K562 (cell line): ENCODE data around the gene ORAI3. TPM values are rescaled to one million over a fixed set of nuclear protein-coding genes. Genes with fewer than 3 reads are reported as not detected.

Experiments used
- ATF7 ChIP-seq: fragments of 450-650 bp; IDR thresholded peaks from 2 replicates; pipeline ENCODE4 v1.7.1; 2014; ENCODE audit warnings: mild to moderate bottlenecking, moderate library complexity
- CEBPB ChIP-seq: fragments of 450-650 bp; IDR thresholded peaks from 2 replicates; pipeline ENCODE4 v1.6.1; 2016; ENCODE audit warnings: missing genetic modification characterization, missing compliant biosample characterization
- COPS2 ChIP-seq: fragments of 450-650 bp; conservative IDR thresholded peaks from 2 replicates; pipeline ENCODE4 v1.6.1; 2016; ENCODE audit warnings: mild to moderate bottlenecking, moderate library complexity
- GATAD2A ChIP-seq: fragments of 450-650 bp; IDR thresholded peaks from 2 replicates; pipeline ENCODE4 v1.6.1; 2017
- MCM3 ChIP-seq: fragments of 450-650 bp; IDR thresholded peaks from 2 replicates; pipeline ENCODE4 v1.6.1; 2016
- RBM15 ChIP-seq: fragments of 200-400 bp; formaldehyde crosslinking; IDR thresholded peaks from 2 replicates; pipeline ENCODE4 v1.6.1; 2018; ENCODE audit warnings: mild to moderate bottlenecking, low read length, moderate library complexity; ENCODE audit not compliant: insufficient read depth
- SIRT6 ChIP-seq: IDR thresholded peaks from one replicate; pipeline ENCODE4 v1.6.1; 2012; ENCODE audit warnings: low read depth, mild to moderate bottlenecking, control low read depth, inconsistent platforms, low read length, moderate library complexity
- SREBF1 ChIP-seq: fragments of 150-350 bp; IDR thresholded peaks from 2 replicates; pipeline ENCODE4 v1.6.1; 2014; ENCODE audit warnings: antibody characterized with exemption, low read depth, low read length, borderline replicate concordance
- TBP ChIP-seq: optimal IDR thresholded peaks from 2 replicates; pipeline ENCODE3; 2011; ENCODE audit warnings: low read depth, low read length, improper control_type of control experiment
- TEAD1 ChIP-seq, 2 experiments: fragments of 450-650 bp in 1 of 2; sonication (generic) in 1 of 2; formaldehyde crosslinking; IDR thresholded peaks; 2 replicates each; pipeline versions ENCODE4 v1.4.0 to v1.8.0; 2020 to 2022; ENCODE audit warnings: mild to moderate bottlenecking in 2 of 2, missing genetic modification reagents in 1 of 2
- U2AF1 ChIP-seq: fragments of 200-400 bp; formaldehyde crosslinking; optimal IDR thresholded peaks from 2 replicates; pipeline ENCODE3; 2017; ENCODE audit warnings: mild to moderate bottlenecking, low read depth, low read length, moderate library complexity
- ZBTB8A ChIP-seq: fragments of 450-650 bp; IDR thresholded peaks from 2 replicates; pipeline ENCODE4 v1.6.1; 2018; ENCODE audit warnings: mild to moderate bottlenecking, moderate library complexity; ENCODE audit not compliant: partially characterized antibody
- ZKSCAN3 ChIP-seq: fragments of 250-450 bp; sonication (Bioruptor Pico); IDR thresholded peaks from 2 replicates; pipeline ENCODE4 v1.4.0; 2020
- ZNF589 ChIP-seq: fragments of 200-800 bp; sonication (Bioruptor generic); IDR thresholded peaks from 2 replicates; pipeline ENCODE4 v1.6.1; 2016; ENCODE audit warnings: low read depth, missing genetic modification characterization, missing compliant biosample characterization
- ZNF766 ChIP-seq: fragments of 200-800 bp; sonication (Bioruptor generic); conservative IDR thresholded peaks from 2 replicates; pipeline ENCODE4 v1.6.1; 2016; ENCODE audit warnings: missing genetic modification characterization, missing compliant biosample characterization
- polyA plus RNA-seq, 8 experiments: library from polyadenylated mRNA; depleted of rRNA in 4 of 8; stranded (reverse) in 5 of 8; unstranded in 3 of 8; fragments of >200 nt; fragmentation: Nextera tagmentation in 2 of 8; fragmentation: Illumina TruSeq in 1 of 8; extraction: Ambion mirVana in 2 of 8; extraction: Trizol in 1 of 8; gene quantifications; 2 replicates each; pipeline versions ENCODE4 v1.2.1 to v1.2.3, GENCODE V29; 2011 to 2014; ENCODE audit warnings: inconsistent platforms in 1 of 8, missing spikeins in 1 of 8
- total RNA-seq, 7 experiments: library from RNA; depleted of rRNA in 6 of 7; stranded (reverse); fragments of >200 nt in 6 of 7; fragmentation: Illumina TruSeq in 2 of 7; extraction: Trizol in 2 of 7; gene quantifications; 2 replicates each; pipeline versions ENCODE4 v1.2.1 to v1.2.3, GENCODE V29; 2011 to 2021; ENCODE audit warnings: low replicate concordance in 1 of 7
- TF ChIP-seq, protein P1 (sequence below): fragments of 450-650 bp; formaldehyde crosslinking; IDR thresholded peaks from 2 replicates; pipeline ENCODE4 v1.4.0; 2022; ENCODE audit warnings: mild to moderate bottlenecking, moderate library complexity
- TF ChIP-seq, protein P2 (sequence below), 2 experiments: fragments of 450-650 bp; IDR thresholded peaks; 2 replicates each; pipeline ENCODE4 v1.6.1; 2018; ENCODE audit warnings: mild to moderate bottlenecking in 2 of 2, low read depth in 1 of 2; ENCODE audit not compliant: partially characterized antibody in 2 of 2
- TF ChIP-seq, protein P3 (sequence below): fragments of 250-450 bp; sonication (Bioruptor Pico); IDR thresholded peaks from 2 replicates; pipeline ENCODE4 v1.8.0; 2021; ENCODE audit warnings: moderate library complexity, mild to moderate bottlenecking, inconsistent platforms
- TF ChIP-seq, protein P4 (sequence below): sonication (generic); formaldehyde crosslinking; IDR thresholded peaks from 2 replicates; pipeline ENCODE4 v1.8.1; 2023; ENCODE audit warnings: mild to moderate bottlenecking, missing genetic modification reagents
- TF ChIP-seq, protein P5 (sequence below), 3 experiments: fragments of 200-800 bp in 1 of 3; sonication (Bioruptor generic) in 1 of 3; sonication (generic) in 1 of 3; formaldehyde crosslinking in 1 of 3; IDR thresholded peaks; 2 replicates each; pipeline versions ENCODE4 v1.6.1 to v1.8.0; 2016 to 2022; ENCODE audit warnings: mild to moderate bottlenecking in 2 of 3, missing compliant biosample characterization in 2 of 3, missing genetic modification characterization in 2 of 3, missing genetic modification reagents in 1 of 3

The ORAI3 gene
- total and polyA plus RNA-seq, 9 of the 15 experiments (the other 6 are each of a cell fraction or from before 2014, with no cell fraction given), result 4.9 to 23.3 (median 14.1) TPM

DNA sequence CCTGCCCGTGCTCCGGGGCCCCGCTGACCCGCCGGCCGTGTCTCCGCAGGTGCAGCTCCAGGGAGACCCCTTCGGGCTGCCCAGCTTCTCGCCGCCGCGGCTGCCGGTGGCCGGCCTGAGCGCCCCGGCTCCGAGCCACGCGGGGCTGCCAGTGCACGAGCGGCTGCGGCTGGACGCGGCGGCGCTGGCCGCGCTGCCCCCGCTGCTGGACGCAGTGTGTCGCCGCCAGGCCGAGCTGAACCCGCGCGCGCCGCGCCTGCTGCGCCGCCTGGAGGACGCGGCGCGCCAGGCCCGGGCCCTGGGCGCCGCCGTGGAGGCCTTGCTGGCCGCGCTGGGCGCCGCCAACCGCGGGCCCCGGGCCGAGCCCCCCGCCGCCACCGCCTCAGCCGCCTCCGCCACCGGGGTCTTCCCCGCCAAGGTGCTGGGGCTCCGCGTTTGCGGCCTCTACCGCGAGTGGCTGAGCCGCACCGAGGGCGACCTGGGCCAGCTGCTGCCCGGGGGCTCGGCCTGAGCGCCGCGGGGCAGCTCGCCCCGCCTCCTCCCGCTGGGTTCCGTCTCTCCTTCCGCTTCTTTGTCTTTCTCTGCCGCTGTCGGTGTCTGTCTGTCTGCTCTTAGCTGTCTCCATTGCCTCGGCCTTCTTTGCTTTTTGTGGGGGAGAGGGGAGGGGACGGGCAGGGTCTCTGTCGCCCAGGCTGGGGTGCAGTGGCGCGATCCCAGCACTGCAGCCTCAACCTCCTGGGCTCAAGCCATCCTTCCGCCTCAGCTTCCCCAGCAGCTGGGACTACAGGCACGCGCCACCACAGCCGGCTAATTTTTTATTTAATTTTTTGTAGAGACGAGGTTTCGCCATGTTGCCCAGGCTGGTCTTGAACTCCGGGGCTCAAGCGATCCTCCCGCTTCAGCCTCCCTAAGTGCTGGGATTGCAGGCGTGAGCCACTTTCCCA, 46.6 kb upstream of the ORAI3 start (continued):
- TF ChIP-seq ZNF766 (CRISPR knock-in tag) (no peak), ATF7 (no peak), SREBF1 (no peak), MCM3 (no peak), CEBPB (tag) (no peak), U2AF1 (no peak), ZKSCAN3 (CRISPR knock-in tag) (no peak), RBM15 (no peak), TBP (peak; percentile 38), COPS2 (no peak), TEAD1 (CRISPR knock-in tag; IDR thresholded peaks at IDR 0.05) (no peak), GATAD2A (no peak), ZBTB8A (no peak), SIRT6 (no peak), ZNF589 (peak; percentile 43; the same call in 1 of the 2 replicates)
- TF ChIP-seq, protein P1, sequence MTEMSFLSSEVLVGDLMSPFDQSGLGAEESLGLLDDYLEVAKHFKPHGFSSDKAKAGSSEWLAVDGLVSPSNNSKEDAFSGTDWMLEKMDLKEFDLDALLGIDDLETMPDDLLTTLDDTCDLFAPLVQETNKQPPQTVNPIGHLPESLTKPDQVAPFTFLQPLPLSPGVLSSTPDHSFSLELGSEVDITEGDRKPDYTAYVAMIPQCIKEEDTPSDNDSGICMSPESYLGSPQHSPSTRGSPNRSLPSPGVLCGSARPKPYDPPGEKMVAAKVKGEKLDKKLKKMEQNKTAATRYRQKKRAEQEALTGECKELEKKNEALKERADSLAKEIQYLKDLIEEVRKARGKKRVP (CRISPR knock-in tag), result no peak
- TF ChIP-seq, protein P2, sequence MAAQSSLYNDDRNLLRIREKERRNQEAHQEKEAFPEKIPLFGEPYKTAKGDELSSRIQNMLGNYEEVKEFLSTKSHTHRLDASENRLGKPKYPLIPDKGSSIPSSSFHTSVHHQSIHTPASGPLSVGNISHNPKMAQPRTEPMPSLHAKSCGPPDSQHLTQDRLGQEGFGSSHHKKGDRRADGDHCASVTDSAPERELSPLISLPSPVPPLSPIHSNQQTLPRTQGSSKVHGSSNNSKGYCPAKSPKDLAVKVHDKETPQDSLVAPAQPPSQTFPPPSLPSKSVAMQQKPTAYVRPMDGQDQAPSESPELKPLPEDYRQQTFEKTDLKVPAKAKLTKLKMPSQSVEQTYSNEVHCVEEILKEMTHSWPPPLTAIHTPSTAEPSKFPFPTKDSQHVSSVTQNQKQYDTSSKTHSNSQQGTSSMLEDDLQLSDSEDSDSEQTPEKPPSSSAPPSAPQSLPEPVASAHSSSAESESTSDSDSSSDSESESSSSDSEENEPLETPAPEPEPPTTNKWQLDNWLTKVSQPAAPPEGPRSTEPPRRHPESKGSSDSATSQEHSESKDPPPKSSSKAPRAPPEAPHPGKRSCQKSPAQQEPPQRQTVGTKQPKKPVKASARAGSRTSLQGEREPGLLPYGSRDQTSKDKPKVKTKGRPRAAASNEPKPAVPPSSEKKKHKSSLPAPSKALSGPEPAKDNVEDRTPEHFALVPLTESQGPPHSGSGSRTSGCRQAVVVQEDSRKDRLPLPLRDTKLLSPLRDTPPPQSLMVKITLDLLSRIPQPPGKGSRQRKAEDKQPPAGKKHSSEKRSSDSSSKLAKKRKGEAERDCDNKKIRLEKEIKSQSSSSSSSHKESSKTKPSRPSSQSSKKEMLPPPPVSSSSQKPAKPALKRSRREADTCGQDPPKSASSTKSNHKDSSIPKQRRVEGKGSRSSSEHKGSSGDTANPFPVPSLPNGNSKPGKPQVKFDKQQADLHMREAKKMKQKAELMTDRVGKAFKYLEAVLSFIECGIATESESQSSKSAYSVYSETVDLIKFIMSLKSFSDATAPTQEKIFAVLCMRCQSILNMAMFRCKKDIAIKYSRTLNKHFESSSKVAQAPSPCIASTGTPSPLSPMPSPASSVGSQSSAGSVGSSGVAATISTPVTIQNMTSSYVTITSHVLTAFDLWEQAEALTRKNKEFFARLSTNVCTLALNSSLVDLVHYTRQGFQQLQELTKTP (IDR thresholded peaks at IDR 0.05; ENCODE audit: low read depth in 1 of 2, partially characterized antibody in 2 of 2), result no peak
- TF ChIP-seq, protein P3, sequence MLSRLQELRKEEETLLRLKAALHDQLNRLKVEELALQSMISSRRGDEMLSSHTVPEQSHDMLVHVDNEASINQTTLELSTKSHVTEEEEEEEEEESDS, result no peak
- TF ChIP-seq, protein P4, sequence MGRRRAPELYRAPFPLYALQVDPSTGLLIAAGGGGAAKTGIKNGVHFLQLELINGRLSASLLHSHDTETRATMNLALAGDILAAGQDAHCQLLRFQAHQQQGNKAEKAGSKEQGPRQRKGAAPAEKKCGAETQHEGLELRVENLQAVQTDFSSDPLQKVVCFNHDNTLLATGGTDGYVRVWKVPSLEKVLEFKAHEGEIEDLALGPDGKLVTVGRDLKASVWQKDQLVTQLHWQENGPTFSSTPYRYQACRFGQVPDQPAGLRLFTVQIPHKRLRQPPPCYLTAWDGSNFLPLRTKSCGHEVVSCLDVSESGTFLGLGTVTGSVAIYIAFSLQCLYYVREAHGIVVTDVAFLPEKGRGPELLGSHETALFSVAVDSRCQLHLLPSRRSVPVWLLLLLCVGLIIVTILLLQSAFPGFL (CRISPR knock-in tag), result no peak
- TF ChIP-seq, protein P5, sequence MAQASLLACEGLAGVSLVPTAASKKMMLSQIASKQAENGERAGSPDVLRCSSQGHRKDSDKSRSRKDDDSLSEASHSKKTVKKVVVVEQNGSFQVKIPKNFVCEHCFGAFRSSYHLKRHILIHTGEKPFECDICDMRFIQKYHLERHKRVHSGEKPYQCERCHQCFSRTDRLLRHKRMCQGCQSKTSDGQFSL (CRISPR knock-in tag; IDR thresholded peaks at IDR 0.05), result no peak
- TF ChIP-seq, protein P5 (tag; IDR thresholded peaks at IDR 0.05), result no peak
